ENCODE results near the gene SNRPD3. TPM values are rescaled to one million over a fixed set of nuclear protein-coding genes. Genes with fewer than 3 reads are reported as not detected.

The SNRPD3 gene
- polyA plus RNA-seq, 1 of the 3 experiments (the other 2 are of a cell fraction), result 177 TPM

GRCh38 chr22:24594569-24595120, 38.8 kb downstream of the SNRPD3 start:
- Histone ChIP-seq H2AFZ (ENCODE audit: low read depth) (no peak overlapping the region), H4K20me1 (ENCODE audit: insufficient read depth) (no peaks in the 10 kb centered on the region), H3K79me2 (ENCODE audit: insufficient read depth) (no peaks in the 10 kb centered on the region), H3K4me3 (ENCODE audit: low read depth in 2 of 2, low read length in 1 of 2) (no peak overlapping the region), H3K9ac (no peak overlapping the region), H3K27ac (ENCODE audit: low read depth in 2 of 2, low read length in 1 of 2) (no peak overlapping the region), H3F3A (replicated peaks; ENCODE audit: insufficient read depth) (no peaks in the 10 kb centered on the region), H3K4me2 (no peak overlapping the region), H3K4me1 (ENCODE audit: control insufficient read depth in 1 of 2, insufficient read depth in 2 of 2, low read depth in 1 of 2, low read length in 1 of 2) (peaks cover 0 to 26% of the 10 kb centered on the region in 2 experiments; a peak in 1 of 4 replicates), H3K9me3 (no peaks in the 10 kb centered on the region), H3K27me3 (ENCODE audit: insufficient read depth) (no peaks in the 10 kb centered on the region), H3K9me2 (no peaks in the 10 kb centered on the region), H3K36me3 (replicated peaks in 1 of 2; ENCODE audit: control insufficient read depth in 1 of 2, insufficient read depth in 2 of 2, low read length in 1 of 2) (no peaks in the 10 kb centered on the region)
- CTCF ChIA-PET, result interaction anchor here (1.2 kb wide), 1 partner anchor 16 kb away, joined by 3 read pairs; no protein-coding TSS in a partner anchor
- POLR2A ChIA-PET, result no interaction called here
- DNase-seq, result peak; percentile 52
- TF ChIP-seq EZH2phosphoT487 (IDR thresholded peaks at IDR 0.05; ENCODE audit: borderline replicate concordance, low read depth) (no peak), NFIC (IDR thresholded peaks at IDR 0.05; ENCODE audit: borderline replicate concordance) (no peak), CHD2 (IDR thresholded peaks at IDR 0.05; ENCODE audit: low read length, partially characterized antibody) (no peak), USF1 (IDR thresholded peaks at IDR 0.05; ENCODE audit: borderline replicate concordance, low read depth) (no peak), FOSL2 (IDR thresholded peaks at IDR 0.05; ENCODE audit: borderline replicate concordance, low read depth) (no peak), GATA2 (CRISPR knock-in tag; IDR thresholded peaks at IDR 0.05) (no peak), TCF12 (IDR thresholded peaks at IDR 0.05) (no peak), SIN3A (IDR thresholded peaks at IDR 0.05; ENCODE audit: borderline replicate concordance, low read depth, low read length) (no peak), TEAD4 (IDR thresholded peaks at IDR 0.05; ENCODE audit: borderline replicate concordance, insufficient read depth) (no peak), CTCF (IDR thresholded peaks at IDR 0.05) (no peak), RFX5 (IDR thresholded peaks at IDR 0.05; ENCODE audit: low read length) (no peak), ELF1 (IDR thresholded peaks at IDR 0.05) (no peak), JUND (IDR thresholded peaks at IDR 0.05) (no peak), RAD21 (IDR thresholded peaks at IDR 0.05; ENCODE audit: low read length) (no peak), IRF3 (IDR thresholded peaks at IDR 0.05; ENCODE audit: low read depth, low read length) (no peak)
- TF ChIP-seq, protein P1, sequence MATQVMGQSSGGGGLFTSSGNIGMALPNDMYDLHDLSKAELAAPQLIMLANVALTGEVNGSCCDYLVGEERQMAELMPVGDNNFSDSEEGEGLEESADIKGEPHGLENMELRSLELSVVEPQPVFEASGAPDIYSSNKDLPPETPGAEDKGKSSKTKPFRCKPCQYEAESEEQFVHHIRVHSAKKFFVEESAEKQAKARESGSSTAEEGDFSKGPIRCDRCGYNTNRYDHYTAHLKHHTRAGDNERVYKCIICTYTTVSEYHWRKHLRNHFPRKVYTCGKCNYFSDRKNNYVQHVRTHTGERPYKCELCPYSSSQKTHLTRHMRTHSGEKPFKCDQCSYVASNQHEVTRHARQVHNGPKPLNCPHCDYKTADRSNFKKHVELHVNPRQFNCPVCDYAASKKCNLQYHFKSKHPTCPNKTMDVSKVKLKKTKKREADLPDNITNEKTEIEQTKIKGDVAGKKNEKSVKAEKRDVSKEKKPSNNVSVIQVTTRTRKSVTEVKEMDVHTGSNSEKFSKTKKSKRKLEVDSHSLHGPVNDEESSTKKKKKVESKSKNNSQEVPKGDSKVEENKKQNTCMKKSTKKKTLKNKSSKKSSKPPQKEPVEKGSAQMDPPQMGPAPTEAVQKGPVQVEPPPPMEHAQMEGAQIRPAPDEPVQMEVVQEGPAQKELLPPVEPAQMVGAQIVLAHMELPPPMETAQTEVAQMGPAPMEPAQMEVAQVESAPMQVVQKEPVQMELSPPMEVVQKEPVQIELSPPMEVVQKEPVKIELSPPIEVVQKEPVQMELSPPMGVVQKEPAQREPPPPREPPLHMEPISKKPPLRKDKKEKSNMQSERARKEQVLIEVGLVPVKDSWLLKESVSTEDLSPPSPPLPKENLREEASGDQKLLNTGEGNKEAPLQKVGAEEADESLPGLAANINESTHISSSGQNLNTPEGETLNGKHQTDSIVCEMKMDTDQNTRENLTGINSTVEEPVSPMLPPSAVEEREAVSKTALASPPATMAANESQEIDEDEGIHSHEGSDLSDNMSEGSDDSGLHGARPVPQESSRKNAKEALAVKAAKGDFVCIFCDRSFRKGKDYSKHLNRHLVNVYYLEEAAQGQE (IDR thresholded peaks at IDR 0.05; ENCODE audit: low read depth, low read length), result no peak
- TF ChIP-seq, protein P2, sequence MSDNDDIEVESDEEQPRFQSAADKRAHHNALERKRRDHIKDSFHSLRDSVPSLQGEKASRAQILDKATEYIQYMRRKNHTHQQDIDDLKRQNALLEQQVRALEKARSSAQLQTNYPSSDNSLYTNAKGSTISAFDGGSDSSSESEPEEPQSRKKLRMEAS (IDR thresholded peaks at IDR 0.05; ENCODE audit: low read depth), result no peak
- 100% methylated on average over 1 of the region's 7 CpGs for WGBS (ENCODE audit: low lambda C conversion rate)
